GM18517 (cell line): ENCODE data around the gene DNAJC13.
A peak's percentile ranks its signal among the peaks of the same experiment; 100 is the strongest.

Source experiments
- ATAC-seq: cut with Tn5 transposase; IDR thresholded peaks from one replicate; pipeline ENCODE4 v1.9.1; 2021; ENCODE audit warnings: mild to moderate bottlenecking, moderate library complexity; ENCODE audit not compliant: unreplicated experiment

DNAJC13 gene

DNA sequence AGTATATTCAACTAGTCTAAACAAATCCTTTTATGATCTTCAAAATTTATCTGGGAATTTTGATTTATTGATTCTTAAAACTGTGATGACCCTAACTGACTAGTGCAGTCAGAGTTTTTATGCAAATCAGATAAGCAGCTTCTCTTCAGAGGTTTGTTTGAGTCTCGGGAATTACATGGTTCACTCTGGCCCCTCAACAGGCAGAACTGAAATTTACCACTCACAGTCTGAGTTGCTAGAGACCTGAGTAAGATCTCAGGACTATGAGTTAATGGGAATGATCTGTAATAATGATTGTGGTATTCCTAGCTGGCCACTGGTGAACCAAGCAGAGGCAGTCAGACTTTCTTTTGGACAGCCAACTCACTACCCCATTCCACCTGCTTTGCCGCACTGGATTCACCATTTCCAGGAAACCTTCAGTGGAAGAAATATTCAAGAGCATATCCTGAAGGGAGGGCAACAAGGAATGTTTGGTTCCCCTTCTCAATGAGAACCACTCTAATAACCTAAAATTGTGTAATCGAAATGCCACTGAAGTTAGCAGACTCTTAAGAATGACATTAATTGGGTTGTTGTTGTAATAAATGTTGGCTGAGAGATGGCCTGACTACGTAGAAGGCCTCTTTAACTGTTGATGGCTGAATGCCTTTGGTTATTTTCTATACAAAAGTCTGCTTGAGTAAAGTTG lies 11.5 kb upstream of the DNAJC13 start:
- ATAC-seq: no peak

DNA sequence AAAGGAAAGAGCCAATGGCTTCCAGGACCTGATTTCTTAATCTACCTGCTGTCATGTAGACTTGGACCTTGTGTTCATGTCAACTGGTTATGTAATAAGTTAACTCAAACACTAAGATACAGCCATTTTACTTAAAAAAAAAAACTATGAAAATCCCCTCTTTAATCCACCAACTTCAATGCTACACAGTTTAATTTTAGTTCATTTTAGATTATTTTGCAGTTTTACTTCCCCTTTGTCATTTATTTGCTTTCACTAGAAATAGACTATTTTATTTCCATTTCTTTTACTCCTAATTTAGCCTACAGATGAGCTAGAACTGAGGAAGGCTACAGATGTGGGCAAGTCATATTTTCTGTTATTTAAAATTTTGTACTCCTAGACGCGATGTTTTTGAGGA lies 10.7 kb upstream of the DNAJC13 start:
- no peak for ATAC-seq

DNA sequence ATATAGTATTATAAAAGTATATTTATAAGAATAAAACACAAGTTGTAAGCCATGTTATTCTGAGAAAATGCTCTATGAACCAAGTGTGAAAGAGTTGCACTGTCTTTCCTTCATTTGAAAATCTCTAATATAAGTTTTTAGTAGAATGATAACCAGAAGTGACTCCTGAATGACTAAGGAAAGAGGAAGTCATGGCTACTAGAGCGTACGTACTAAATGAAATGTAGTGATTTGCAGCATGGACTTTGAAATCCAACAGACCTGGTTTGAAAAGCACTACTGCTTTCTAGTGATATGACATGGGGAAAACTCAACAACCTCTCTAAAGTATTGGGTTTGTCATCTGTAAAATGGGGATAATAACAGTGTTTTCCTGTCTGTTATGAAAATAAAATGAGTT lies 10.3 kb upstream of the DNAJC13 start:
- no peak for ATAC-seq

DNA sequence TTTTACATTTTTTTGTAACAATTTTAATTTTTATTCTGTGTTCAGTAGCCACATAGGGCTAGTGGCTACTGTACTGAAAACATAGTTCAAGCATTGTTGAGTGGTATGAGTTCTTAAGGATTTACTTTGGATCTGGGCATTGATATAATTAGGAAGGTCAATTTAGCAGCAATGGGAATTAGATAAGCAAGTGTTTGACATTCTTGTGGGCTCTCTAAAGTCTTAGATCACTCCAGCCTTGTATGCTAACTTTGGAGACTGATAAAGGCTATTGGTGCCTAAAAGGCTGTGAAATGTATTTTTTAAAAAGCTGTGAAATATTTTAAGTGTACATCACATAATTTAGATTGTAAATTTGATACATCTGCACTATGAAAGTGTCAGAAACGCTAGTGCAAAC lies 2.5 kb upstream of the DNAJC13 start:
- no peak for ATAC-seq

DNA sequence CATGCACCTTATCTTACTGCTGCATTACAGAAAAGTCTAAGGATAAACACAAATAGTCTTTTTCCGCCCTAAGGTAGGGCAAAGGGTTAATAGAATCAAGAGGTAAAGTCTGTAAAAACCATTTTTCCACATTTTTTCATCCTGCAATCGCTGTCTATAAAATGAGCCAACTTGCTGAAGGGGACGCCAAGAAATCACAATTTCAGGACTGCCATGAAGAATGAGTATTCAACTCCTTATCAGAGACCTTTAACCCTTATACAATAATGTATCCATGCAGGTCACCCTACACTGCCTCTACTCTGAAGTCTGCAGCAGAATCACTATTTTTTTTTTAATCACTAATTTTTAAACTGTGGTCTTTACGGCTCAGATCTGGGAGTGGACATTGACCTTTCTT lies 1.1 kb upstream of the DNAJC13 start:
- no peak for ATAC-seq

DNA sequence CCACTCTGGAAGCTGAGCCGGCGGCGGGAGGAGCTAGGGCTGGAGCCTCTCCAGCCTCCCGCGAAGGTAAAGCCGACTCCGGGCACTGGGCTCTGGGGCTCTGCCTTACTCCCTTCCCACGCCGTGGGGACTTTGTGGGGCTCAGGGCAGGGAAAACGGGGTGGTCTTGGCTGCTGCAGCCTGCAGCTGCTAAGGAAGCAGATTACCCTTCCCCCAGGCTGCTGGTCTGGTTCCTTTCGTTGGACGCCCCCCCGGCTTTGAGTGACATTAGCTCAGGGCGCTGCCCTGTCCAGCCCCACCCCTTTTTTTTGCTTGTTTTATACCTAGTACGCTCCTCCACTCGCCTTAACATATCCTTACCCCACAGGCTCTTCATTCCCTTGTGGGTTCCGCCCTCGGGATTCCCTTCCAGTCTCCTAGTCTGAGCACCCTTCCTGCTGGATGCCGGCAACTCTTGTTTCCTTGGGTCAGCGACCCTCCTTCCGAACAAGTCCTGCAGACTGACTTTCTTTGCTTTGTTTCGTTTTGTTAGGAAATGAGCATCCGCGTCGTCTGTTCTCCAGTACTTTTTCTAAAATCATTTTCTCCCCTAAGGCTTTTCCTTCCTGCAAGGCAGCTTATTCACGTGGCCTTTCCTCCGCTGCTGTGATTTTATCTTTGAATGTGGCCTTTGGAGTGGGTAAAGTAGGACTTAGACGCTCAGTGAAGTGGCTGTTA lies 551 bp downstream of the DNAJC13 start:
- ATAC-seq: peak; percentile 47

DNA sequence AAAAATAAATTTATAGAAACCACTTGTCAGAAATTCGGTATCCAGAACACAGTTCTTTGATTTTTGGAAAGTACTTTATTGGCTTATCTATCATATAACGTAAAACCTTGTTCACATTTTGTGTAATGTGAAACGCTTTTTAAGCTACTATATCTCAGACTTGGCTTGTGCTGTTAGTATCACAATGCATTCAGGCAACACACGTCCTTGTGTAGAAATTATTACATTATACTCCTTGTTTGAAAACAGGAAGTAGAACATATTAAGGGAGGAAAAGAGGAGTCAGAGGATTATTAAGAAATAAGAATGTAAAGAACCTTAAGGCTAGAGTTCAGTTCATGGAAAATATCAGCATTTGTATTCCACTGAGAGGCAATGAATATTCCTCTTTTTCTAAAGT lies 1.6 kb downstream of the DNAJC13 start:
- no peak for ATAC-seq

DNA sequence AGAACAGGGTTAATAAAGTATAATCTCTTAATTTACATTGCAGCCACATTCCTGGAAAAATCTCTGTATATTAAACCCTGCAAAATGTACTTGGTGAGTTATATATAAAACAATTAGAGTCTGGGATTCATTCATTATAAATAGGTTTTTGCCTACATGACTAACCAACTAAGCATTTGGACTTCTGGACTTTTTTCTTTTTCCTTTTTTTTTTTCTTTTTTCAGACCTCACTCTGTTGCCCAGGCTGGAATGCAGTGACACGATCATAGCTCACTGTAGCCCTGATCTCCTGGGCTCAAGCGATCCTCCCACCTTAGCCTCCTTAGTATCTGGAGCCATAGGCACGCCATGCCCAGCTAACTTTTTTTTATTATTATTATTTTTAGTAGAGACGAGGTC lies 4.5 kb downstream of the DNAJC13 start:
- ATAC-seq: no peak

DNA sequence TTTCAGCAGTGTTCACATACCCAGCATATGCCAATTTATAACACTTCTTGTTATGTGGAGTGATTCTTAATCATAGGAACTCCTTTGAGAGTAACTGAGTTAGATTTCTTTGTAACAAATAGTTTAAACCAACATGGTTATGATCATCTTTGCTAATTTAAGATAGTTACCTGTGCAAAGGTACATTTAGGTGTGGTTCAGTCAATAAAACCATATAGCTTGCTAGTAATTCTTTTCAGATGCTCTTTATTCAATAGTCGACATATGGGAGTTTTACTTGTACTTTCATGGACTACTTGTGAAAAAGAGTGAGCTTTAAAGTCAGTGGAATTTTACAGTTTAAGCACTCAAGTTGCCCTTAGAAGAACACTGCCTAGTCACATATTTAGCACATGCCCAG lies 5.2 kb downstream of the DNAJC13 start:
- no peak for ATAC-seq

DNA sequence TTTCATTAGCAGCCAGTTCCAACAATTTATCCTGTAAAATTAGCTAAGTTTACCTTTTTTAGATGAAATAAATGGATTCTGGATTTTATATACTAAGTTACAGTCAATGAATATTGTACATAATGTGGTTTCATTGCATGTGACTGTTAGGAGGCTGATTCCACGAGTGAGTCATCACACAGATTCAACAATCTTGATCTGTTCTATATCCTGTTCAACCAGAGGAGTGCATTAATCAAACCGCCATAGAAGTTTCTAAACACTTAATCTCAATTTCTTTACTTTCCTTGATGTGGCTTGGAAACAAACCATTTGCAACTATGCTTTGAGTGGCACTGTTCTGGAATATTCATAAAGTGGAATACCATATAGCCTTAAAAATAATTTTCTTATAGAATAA lies 15.3 kb downstream of the DNAJC13 start:
- no peak for ATAC-seq

DNA sequence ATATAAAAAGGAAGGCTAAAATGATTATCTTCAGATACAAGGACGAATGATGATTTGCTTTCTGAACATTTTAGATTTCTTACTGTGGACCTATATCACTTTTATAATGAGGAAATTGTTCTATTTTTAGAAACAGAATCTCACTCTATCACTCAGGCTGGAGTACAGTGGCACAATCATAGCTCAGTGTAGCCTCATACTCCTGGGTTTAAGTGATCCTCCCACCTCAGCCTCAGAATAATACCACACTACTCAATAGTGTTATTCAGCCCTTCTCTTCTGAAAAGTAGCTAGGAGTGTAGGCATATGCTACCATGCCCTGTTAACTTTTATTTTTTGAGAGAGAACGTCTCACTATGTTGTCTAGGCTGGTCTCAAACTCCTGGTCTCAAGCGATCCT lies 15.8 kb downstream of the DNAJC13 start:
- no peak for ATAC-seq

DNA sequence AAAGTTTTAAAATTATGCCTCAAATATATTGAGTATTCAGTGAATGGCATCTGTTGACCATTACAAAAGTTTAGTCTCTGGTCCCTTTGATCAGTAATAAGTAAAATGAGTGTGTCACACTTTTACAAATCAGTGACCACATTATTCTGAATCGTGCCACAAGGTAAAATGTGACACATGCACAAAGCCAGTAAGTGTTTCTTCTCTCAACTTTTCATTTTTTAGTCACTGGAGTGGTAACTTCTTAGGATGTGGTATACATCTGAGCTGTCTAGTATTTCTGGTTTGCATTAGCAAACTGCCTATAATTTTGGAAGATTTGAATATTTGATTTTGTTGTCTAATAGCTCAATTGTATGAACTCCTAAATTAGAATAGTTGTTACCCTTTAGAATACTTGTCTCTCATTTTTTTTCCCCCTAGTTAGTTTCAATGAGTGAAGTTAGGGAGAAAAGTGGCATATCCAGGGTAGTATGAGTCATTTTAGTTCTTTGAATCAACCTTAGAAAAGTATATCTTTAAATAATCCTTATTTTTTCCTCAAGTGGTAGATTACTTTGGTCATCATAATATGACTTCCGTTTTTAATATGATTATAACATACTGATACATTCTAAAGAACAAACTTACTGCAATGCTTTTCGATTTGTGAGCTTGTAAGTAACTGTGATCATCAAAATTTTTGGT lies 18.1 kb downstream of the DNAJC13 start:
- ATAC-seq: no peak

DNA sequence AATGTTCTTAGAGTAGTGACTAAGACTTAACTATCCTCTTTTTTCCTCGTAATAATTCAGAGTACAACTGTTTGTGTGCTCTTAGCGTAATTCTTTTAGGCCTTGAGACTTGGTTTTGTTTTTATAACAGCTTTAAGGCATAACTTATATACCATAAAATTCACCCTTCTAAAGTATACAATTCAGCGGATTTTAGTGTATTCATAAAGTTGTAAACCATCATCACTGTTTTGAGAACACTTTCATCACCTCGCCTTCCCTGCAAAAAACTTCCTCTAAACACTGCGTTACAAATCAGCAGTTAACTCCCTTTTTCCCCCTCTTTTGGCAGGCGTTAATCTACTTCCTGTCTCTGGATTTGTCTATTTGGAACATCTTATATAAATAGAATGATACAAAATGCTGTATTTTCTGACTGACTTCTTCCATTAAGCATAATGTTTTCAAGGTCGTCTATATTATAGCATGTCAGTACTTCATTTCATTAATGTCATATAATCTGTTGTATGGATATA lies 18.7 kb downstream of the DNAJC13 start:
- no peak for ATAC-seq

DNA sequence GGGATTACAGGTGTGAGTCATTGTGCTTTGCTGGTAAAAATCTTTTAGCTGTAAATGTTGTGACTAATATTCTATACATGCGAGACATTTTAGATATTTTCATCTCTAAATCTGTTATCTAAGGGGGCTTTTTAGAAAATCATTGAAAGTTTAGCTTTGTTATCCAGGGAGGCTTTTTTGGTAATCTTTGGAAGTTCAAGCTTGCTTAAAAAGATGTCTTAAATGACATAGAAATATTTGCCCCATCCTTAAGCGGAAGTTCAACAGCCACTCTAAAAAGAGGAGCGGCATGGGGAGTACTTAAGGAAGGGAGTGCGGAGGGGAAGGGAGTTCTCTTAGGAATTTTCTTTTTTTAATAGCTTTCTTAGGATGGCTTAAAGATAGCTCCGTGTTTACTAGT lies 26.1 kb downstream of the DNAJC13 start:
- no peak for ATAC-seq

DNA sequence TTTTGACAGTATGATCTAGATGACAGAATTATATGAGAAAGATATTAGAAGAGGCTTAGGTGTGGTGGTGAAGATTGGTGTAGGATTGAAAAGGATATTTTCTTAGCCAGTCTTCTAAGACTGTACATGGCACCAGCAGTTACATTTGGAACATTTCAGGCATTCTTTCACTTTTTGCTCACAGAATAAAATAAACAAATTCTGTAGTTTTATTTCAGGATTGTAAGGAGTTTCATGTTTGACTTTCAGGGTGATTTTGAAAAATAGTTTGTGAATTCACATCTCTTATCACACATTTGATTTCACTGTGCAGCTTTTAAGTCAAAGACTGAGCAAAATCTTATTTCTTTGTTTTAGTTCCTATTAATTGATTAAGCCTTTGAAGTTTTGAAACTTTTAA lies 27.1 kb downstream of the DNAJC13 start:
- ATAC-seq: no peak

DNA sequence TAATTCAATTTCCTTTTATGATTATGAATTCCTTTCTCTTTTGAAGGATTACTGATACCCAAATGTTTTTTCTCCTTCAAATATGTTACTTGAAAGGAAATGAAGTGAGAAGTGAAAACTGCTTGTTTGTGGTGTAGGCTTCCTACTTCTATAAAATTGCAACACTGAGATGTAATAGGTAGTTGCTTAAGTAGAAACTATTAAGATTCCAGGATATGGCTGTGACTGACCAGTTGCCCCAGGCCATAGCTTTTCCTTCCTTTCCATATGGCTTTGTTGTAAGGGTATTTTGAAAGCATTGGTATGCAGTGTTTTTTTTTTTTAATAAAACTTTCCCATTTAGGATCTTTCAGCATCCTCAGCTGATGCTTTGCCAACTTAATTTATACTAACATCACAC lies 28.5 kb downstream of the DNAJC13 start:
- no peak for ATAC-seq

DNA sequence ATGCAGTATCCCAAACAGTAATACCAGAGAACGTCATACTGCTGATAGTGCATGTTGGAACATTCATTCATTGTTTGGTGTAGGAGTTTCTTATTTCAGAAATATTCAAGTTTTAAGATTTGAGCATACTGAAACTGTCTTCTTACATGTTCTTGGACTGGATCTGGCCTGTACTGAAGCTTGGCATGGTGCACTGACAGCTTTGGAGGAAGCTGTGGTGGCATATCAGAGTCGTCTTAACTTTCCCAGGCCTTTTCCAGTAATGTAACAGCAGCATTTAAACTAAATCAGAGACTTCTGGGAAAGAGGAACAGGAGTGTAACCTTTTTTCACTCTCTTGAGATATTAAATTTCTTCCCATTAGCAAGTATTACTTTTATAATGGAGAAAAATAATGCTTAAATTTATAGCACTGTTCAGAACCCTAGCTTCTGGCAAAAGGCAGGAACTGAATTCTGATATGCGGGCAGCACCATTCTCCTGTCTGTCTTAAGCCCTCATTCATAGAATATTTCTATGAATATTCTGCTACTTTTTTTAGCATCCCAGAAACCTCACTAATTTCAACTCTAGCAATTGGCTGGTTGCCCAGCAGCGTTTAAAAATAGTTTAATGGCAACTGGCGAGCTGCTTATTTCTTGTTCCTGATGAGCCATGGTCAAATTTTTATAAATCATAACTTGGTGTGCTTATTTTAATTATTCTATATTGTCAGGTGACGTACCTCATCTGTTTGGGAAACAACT lies 31.1 kb downstream of the DNAJC13 start:
- no peak for ATAC-seq

DNA sequence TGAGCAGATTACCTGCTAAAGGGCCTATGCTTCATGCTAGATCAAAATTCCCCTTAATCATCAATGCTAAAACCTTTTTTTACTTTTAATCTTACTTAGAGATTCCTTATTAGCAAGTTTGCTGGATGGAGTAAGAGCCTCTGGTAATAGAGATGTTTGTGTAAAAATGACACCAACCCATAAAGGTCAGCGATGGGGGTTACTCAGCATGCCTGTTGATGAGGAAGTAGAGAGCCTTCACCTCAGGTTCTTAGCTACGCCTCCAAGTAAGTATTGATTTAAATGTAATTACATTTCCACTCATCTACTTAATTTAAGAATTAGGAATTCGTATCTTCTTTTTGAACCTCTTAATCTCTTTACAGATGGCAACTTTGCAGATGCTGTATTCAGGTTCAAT lies 38.8 kb downstream of the DNAJC13 start:
- no peak for ATAC-seq

DNA sequence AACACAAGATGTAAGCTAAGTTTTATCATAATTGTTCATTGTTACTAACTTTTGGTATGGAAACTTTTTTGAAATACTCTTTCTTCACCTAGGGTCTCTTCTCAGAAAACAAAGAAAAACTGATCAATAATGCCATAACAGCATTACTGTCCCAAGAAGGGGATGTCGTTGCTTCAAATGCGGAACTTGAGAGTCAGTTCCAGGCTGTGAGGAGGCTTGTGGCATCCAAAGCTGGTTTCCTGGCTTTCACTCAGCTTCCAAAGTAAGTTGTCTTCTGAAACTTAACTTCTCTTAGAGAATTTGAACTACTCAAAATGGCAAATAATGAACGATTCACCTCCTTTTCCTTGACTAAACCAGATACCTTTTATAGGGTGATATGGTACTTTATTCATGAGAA lies 39.3 kb downstream of the DNAJC13 start:
- ATAC-seq: no peak

DNA sequence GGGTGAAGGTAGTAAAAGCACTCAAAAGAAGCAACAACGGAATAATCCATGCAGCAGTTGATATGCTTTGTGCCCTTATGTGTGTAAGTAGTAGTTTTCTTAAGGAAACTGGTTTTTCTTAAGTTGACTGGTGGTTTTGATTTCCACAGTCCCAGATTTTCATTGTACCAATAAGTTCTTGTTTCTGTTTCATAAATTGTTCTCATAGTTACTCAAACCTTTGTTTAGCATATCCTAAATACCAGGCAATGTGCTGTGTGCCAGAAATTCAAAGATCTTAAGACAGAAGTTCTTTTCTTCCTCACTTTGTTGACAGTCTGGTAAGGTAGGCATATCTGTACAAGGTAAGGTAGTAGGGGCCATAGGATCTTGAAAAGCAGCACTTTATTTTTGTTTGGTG lies 40.0 kb downstream of the DNAJC13 start:
- ATAC-seq: no peak

DNA sequence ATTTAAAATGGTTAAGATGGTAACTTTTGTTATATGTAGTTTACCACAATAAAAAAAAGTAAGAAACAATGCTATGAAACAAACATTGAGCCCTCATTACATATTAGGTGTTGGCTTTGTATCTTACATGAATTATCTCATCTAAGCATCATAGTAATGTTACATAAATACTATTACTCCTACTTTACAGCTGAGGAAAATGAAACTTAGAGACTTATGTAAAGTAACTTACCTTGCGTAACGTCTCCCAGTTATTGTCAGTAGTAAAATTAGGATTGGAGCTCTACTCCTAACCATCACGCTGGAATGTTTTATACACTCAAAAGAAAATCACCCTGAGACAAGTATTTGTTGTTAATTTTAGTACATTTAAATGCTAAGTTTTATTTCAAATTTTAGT lies 42.2 kb downstream of the DNAJC13 start:
- ATAC-seq: no peak
